Activated T-helper 9 cell treated with anti-CD3 and anti-CD28 coated beads, Interleukin-2, amount 50 U/mL, for 16 hours (primary cell): ENCODE data around the gene RGPD5.
"Not testable (repeated sequence)": the region's sequence is repeated elsewhere in the genome, so short reads cannot be mapped to it uniquely, and the experiment has no call there.

Source experiments
- DNase-seq: peaks from one replicate; pipeline ENCODE4 v3.0.0-alpha.2; 2020; ENCODE audit warnings: low read depth

RGPD5 gene

DNA sequence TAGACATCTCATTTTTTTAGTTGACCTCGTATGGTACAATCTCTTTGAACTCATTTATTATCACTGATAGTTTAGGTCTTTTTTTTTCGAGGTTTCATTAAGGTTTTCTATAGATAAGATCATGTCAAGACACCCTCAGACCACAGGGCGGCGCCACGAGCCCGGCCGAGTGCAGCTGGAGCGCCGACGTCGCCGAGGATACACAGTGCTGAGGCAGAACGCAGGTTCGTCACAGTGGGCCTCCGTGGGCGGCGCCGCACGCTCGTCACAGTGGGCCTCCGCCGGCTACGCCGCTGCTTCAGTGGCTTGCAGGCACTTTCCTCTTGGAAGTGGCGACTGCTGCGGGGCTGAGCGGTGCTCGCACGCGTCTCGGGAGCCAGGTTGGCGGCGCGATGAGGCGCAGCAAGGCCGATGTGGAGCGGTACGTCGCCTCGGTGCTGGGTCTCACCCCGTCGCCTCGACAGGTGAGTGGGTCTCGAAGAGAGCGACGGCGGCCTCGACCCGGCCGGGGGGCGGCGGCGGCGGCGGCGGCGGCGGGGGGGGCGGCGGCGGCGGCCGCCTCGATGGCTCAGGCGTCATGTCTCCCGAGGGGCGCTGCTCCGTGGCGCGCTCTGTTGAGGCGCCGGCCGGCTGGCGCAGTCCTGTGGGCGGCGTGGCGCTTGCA, at the start of gene RGPD5:
Gene RGPD5 (plus strand): TSS at position 232 of the 664 bp plus-strand sequence. CDS start 161 bp downstream, at position 393.
- DNase-seq = not testable (repeated sequence)

DNA sequence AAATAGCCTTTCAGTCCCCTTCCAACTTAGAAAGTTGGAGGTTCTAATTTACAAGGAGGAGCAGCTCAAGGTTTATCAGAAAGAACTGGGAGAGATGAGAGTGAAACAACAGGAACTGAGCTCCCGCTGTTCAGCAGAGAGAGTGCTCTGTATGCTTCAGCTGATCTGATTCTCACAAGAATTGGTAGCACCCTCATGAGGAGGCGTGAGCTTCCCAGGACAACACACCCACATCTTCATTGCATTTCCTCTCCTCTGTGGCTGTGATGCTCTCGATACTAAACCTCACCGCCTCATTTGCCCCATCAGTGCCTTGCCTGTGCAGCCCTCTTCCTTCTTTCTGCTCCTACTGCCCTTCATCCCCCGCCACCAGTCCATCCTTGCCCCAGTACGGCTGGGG, 42.5 kb upstream of the RGPD5 start:
- DNase-seq = not testable (repeated sequence)

GRCh38 chr2:109757163-109757824, 36.8 kb upstream of the RGPD5 start:
- DNase-seq = not testable (repeated sequence)

- not testable (repeated sequence) for DNase-seq
Measured at GRCh38 chr2:109760265-109761042, 33.7 kb upstream of the RGPD5 start.

GRCh38 chr2:109761043-109761454, 33.1 kb upstream of the RGPD5 start:
- not testable (repeated sequence) for DNase-seq

DNA sequence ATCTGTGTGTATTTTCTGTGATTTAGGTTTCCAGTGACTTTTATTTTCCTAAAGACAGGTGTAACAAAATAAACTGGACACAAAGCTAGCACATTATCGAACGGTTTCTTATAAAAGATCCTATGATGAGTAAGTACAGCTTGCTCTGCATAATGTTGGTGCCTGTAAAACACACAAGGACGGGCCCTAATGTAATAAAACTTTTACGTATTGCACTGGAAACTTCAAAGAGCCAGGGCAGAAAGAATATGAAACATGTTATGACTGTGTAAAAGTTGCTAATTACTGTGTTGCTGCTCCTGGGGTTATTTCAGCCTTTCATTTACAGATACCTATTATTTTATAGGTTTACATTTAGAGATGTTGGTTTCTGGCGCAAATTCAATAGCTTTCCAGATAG, 32.1 kb upstream of the RGPD5 start:
- not testable (repeated sequence) for DNase-seq

DNA sequence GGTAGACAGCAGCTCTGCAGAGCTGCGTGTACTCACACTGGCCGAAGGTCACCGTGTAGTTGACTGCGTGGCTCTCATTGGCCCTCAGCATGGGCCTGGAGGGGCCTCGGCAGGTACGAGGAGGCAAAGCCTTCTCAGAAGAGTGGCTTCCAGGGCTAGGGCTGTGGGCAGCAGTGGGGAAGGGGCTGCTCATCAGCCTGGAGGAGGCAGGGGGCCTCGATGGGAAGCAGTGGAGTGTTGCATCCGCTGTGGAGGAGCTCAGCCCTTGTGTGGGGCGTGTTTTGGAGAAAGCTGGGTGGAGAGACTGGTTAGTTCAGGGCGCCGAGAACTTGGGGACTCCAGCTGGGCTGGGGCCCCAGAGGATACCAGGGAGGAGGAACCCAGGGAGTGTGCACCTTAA, 28.0 kb upstream of the RGPD5 start:
- DNase-seq = not testable (repeated sequence)

GRCh38 chr2:109766886-109767578, 27.1 kb upstream of the RGPD5 start:
- not testable (repeated sequence) for DNase-seq

- not testable (repeated sequence) for DNase-seq
Measured at GRCh38 chr2:109768934-109769333, 25.2 kb upstream of the RGPD5 start.

- DNase-seq = not testable (repeated sequence)
Measured at GRCh38 chr2:109779118-109779517, 15.0 kb upstream of the RGPD5 start.

- not testable (repeated sequence) for DNase-seq
Measured at GRCh38 chr2:109781147-109781816, 12.8 kb upstream of the RGPD5 start.

- DNase-seq = not testable (repeated sequence)
Measured at GRCh38 chr2:109782446-109782993, 11.6 kb upstream of the RGPD5 start.

DNA sequence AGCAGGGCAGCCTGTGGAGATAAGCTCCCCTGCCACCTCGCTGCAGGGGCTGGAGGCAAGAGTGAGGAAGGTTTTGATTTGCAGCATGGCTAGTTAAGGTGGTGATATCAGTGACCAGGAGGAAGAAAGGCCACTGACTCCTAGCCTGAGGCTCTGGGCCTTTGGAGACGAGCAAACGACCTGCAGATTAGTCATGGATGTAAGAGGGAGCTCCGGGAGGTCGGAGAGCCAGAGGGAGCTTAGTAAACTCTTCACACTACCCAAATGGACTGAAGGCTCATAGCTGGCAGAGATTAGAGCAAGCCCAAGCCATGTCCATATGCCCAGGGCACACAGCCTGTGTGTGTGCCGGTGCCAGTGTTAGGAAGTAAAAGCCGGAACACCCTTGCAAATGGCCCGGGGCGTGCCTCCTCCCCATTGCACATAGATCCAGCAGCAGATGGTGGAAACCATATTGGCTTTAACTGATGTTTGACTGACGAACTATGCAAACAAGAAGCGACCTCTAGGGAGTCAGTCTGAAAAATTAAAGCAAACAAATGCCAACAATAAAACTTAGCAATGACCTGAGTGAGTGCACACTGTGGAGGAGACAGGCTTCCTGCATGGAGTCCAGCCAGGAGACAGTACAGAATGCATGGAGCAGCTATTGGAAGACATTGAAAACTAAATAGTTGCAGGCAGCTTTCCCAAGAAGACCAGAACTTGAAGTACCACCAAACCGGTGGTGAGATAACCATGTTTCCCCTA, 2.4 kb upstream of the RGPD5 start:
- not testable (repeated sequence) for DNase-seq

DNA sequence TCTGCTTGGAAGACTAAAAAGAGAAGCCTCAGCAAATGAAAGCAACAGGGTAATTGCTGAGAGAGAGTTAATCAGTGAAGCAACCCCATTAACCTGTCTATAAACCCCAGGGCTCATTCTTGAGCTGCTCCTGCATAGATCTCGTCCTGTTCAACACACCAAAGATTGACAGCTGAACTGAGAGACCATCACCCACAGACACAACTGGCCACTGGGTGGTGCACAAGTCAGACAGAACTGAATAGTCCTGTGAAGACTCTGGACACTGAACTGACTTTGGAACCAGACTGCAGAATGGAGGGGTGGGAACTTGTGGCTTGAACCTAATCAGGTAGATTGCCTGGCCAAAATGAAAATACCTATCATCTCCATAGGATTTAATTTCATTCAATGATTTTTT, 1.4 kb upstream of the RGPD5 start:
- not testable (repeated sequence) for DNase-seq

- DNase-seq = not testable (repeated sequence)
Measured at GRCh38 chr2:109871129-109871751, 77.1 kb downstream of the RGPD5 start.

- not testable (repeated sequence) for DNase-seq
Measured at GRCh38 chr2:109876625-109877024, 82.5 kb downstream of the RGPD5 start.

DNA sequence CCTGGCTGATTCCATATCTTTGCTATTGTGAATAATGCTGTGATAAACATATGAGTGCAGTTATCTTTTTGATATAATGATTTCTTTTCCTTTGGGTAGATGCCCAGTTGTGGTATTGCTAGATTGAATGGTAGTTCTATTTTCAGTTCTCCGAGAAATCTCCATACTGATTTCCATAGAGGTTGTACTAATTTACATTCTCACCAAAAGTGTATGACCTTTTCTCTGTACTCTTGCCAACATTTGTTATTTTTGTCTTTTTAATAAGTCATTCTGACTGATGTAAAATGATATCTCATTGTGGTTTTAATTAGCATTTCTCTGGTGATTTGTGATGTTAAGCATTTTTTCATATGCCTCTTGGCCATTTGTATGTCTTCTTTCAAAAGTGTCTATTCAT, 88.0 kb downstream of the RGPD5 start:
- DNase-seq = not testable (repeated sequence)

GRCh38 chr2:109888414-109888813, 94.3 kb downstream of the RGPD5 start:
- not testable (repeated sequence) for DNase-seq

GRCh38 chr2:109889909-109890308, 95.8 kb downstream of the RGPD5 start:
- not testable (repeated sequence) for DNase-seq

- DNase-seq = not testable (repeated sequence)
Measured at GRCh38 chr2:109891024-109891423, 96.9 kb downstream of the RGPD5 start.
